Osteoblast (primary cell): ENCODE results near the gene ST6GALNAC5. TPM values are rescaled to one million over a fixed set of nuclear protein-coding genes. Genes with fewer than 3 reads are reported as not detected.

ENCODE experiments used
- DNase-seq: peaks from one replicate; pipeline ENCODE4 v3.0.0; 2011; ENCODE audit warnings: low spot score, mixed read lengths; ENCODE audit not compliant: insufficient read length; ENCODE audit errors: missing footprints
- H2AFZ ChIP-seq: 2 replicates; pipeline ENCODE4 v1.6.0; 2011; ENCODE audit warnings: mild to moderate bottlenecking, low read length
- H3K27ac ChIP-seq: 2 replicates; pipeline ENCODE4 v1.5.1; 2011; ENCODE audit warnings: mild to moderate bottlenecking, low read depth, low read length, moderate library complexity
- H3K27me3 ChIP-seq: 2 replicates; pipeline ENCODE4 v1.6.0; 2012; ENCODE audit warnings: mild to moderate bottlenecking, control low read depth, inconsistent platforms, low read length, moderate library complexity; ENCODE audit not compliant: insufficient read depth
- H3K36me3 ChIP-seq: 2 replicates; pipeline ENCODE4 v1.5.1; 2011; ENCODE audit warnings: mild to moderate bottlenecking, low read length, control low read depth, moderate library complexity; ENCODE audit not compliant: insufficient read depth
- H3K4me1 ChIP-seq: 2 replicates; pipeline ENCODE4 v1.5.1; 2011; ENCODE audit warnings: mild to moderate bottlenecking, low read length, control low read depth, moderate library complexity; ENCODE audit not compliant: insufficient read depth
- H3K4me2 ChIP-seq: 2 replicates; pipeline ENCODE4 v1.6.0; 2011; ENCODE audit warnings: mild to moderate bottlenecking, low read length; ENCODE audit not compliant: insufficient read depth
- H3K4me3 ChIP-seq: fragments of 200-600 bp; sonication (generic); 3 replicates; pipeline ENCODE4 v1.5.1; 2012; ENCODE audit warnings: mild to moderate bottlenecking, low read length, inconsistent platforms; ENCODE audit not compliant: insufficient read depth
- H3K79me2 ChIP-seq: 2 replicates; pipeline ENCODE4 v1.6.0; 2012; ENCODE audit warnings: mild to moderate bottlenecking, low read length, control low read depth, inconsistent platforms; ENCODE audit not compliant: insufficient read depth
- H3K9me3 ChIP-seq: 2 replicates; pipeline ENCODE4 v1.5.1; 2011; ENCODE audit warnings: low read depth, low read length, control low read depth
- H4K20me1 ChIP-seq: 2 replicates; pipeline ENCODE4 v1.6.0; 2012; ENCODE audit warnings: mild to moderate bottlenecking, low read length, control low read depth; ENCODE audit not compliant: insufficient read depth
- CTCF ChIP-seq: IDR thresholded peaks from 2 replicates; pipeline ENCODE4 v1.5.1; 2011; ENCODE audit warnings: mild to moderate bottlenecking, low read depth, low read length, moderate library complexity; ENCODE audit errors: extremely low read depth
- total RNA-seq: library from RNA; depleted of rRNA; stranded (reverse); fragments of >200 nt; gene quantifications from 2 replicates; pipeline ENCODE4 v1.2.3, GENCODE V29; 2012

The ST6GALNAC5 gene
- total RNA-seq, 1 donor, result 1.1 TPM

- no peak overlapping the region for H2AFZ ChIP-seq
- no peaks in the 10 kb centered on the region for H3K36me3 ChIP-seq
- no peaks in the 10 kb centered on the region for H4K20me1 ChIP-seq
- no peaks in the 10 kb centered on the region for H3K79me2 ChIP-seq
- TF ChIP-seq CTCF, result no peak
- no peaks in the 10 kb centered on the region for H3K27me3 ChIP-seq
- H3K4me1 ChIP-seq, result no peaks in the 10 kb centered on the region
- no peak overlapping the region for H3K4me2 ChIP-seq
- no peaks in the 10 kb centered on the region for H3K9me3 ChIP-seq
- H3K4me3 ChIP-seq, result no peak overlapping the region
- no peak for DNase-seq
- no peak overlapping the region for H3K27ac ChIP-seq
Measured at GRCh38 chr1:77061162-77061561, 193.9 kb downstream of the ST6GALNAC5 start.

GRCh38 chr1:77063118-77063517 is 195.8 kb downstream of the ST6GALNAC5 start:
- H2AFZ ChIP-seq, result no peak overlapping the region
- H3K9me3 ChIP-seq, result no peaks in the 10 kb centered on the region
- no peak for TF ChIP-seq CTCF
- no peaks in the 10 kb centered on the region for H3K79me2 ChIP-seq
- H3K27me3 ChIP-seq, result no peaks in the 10 kb centered on the region
- no peaks in the 10 kb centered on the region for H3K4me1 ChIP-seq
- no peaks in the 10 kb centered on the region for H4K20me1 ChIP-seq
- H3K4me3 ChIP-seq, result no peak overlapping the region
- no peak overlapping the region for H3K4me2 ChIP-seq
- H3K36me3 ChIP-seq, result no peaks in the 10 kb centered on the region
- H3K27ac ChIP-seq, result no peak overlapping the region
- no peak for DNase-seq

- H3K4me1 ChIP-seq, result no peaks in the 10 kb centered on the region
- H3K4me3 ChIP-seq, result no peak overlapping the region
- H3K9me3 ChIP-seq, result no peaks in the 10 kb centered on the region
- H3K27ac ChIP-seq, result no peak overlapping the region
- H4K20me1 ChIP-seq, result no peaks in the 10 kb centered on the region
- TF ChIP-seq CTCF, result no peak
- DNase-seq, result no peak
- H3K36me3 ChIP-seq, result no peaks in the 10 kb centered on the region
- H3K4me2 ChIP-seq, result no peak overlapping the region
- no peak overlapping the region for H2AFZ ChIP-seq
- H3K79me2 ChIP-seq, result no peaks in the 10 kb centered on the region
- H3K27me3 ChIP-seq, result peaks cover 3% of the 10 kb centered on the region
Measured at GRCh38 chr1:77064246-77064645, 197.0 kb downstream of the ST6GALNAC5 start.

GRCh38 chr1:77065693-77066342 is 198.5 kb downstream of the ST6GALNAC5 start:
- no peak for DNase-seq
- Histone ChIP-seq H3K4me3 (no peak overlapping the region), H3K9me3 (no peaks in the 10 kb centered on the region), H3K36me3 (no peaks in the 10 kb centered on the region), H3K79me2 (no peaks in the 10 kb centered on the region), H4K20me1 (no peaks in the 10 kb centered on the region), H3K4me2 (no peak overlapping the region), H3K27me3 (peaks cover 3% of the 10 kb centered on the region), H2AFZ (no peak overlapping the region), H3K4me1 (no peaks in the 10 kb centered on the region), H3K27ac (no peak overlapping the region)
- no peak for TF ChIP-seq CTCF
